A549 (cell line): ENCODE measurements around the gene NNMT. TPM values are rescaled to one million over a fixed set of nuclear protein-coding genes. Genes with fewer than 3 reads are reported as not detected.
A peak's percentile ranks its signal among the peaks of the same experiment; 100 is the strongest.

Source experiments
- ATAC-seq, 2 experiments: fragments of 200-7000 bp in 1 of 2; fragments of >200 bp in 1 of 2; cut with Nextera tagmentation in 1 of 2; cut with Tn5 transposase in 1 of 2; 3 replicates each; pipeline versions ENCODE4 v1.8.0 to v1.9.1; 2018 to 2020; ENCODE audit warnings: mild to moderate bottlenecking in 1 of 2, moderate library complexity in 1 of 2
- CTCF ChIA-PET: fragments of 300-600 bp; sonication (Branson Sonifier 250); formaldehyde crosslinking; extraction: SDS; loops from one replicate; lab custom pipeline; 2021; ENCODE audit warnings: antibody characterized with exemption, inconsistent platforms; lab: Yijun Ruan, JAX
- POLR2A ChIA-PET: fragments of 350-600 bp; formaldehyde crosslinking; extraction: SDS; loops from one replicate; lab custom pipeline; 2021; ENCODE audit warnings: antibody characterized with exemption, inconsistent platforms; lab: Yijun Ruan, JAX
- DNase-seq, 2 experiments: peaks; one replicate each; pipeline versions ENCODE4 v3.0.0 to v3.0.0-alpha.2; 2011 to 2016; ENCODE audit warnings: low read depth in 1 of 2, low spot score in 1 of 2
- FAIRE-seq: peaks from 2 replicates; lab custom pipeline; 2011; peaks lifted over from hg19 to GRCh38; lab: Jason Lieb, UNC
- H3K27ac ChIP-seq, 2 experiments: fragments of >200 bp; sonication (Bioruptor Twin); formaldehyde crosslinking; 3 replicates each; pipeline ENCODE4 v1.5.1; 2016 to 2017
- H3K4me1 ChIP-seq: fragments of >200 bp; sonication (Bioruptor Twin); formaldehyde crosslinking; 3 replicates; pipeline ENCODE4 v1.6.1; 2016
- H3K4me2 ChIP-seq: fragments of >200 bp; sonication (Bioruptor Twin); formaldehyde crosslinking; 3 replicates; pipeline ENCODE4 v1.6.1; 2016
- H3K4me3 ChIP-seq: fragments of >200 bp; sonication (Bioruptor Twin); formaldehyde crosslinking; 3 replicates; pipeline ENCODE4 v1.5.1; 2016
- H3K9me3 ChIP-seq: fragments of >200 bp; sonication (Bioruptor Twin); formaldehyde crosslinking; 3 replicates; pipeline ENCODE4 v1.6.1; 2016
- CBX8 ChIP-seq: fragments of 200-600 bp; sonication (generic); IDR thresholded peaks from 2 replicates; pipeline ENCODE4 v1.6.1; 2016
- E2F6 ChIP-seq: IDR thresholded peaks from 2 replicates; pipeline ENCODE4 v1.6.1; 2012; ENCODE audit warnings: low read depth, borderline replicate concordance
- ELK1 ChIP-seq: fragments of 150-350 bp; IDR thresholded peaks from 2 replicates; pipeline ENCODE4 v1.6.1; 2014; ENCODE audit warnings: low read depth, mild to moderate bottlenecking, low read length
- EP300 ChIP-seq, 2 experiments: fragments of >200 bp; sonication (Bioruptor Twin); formaldehyde crosslinking; IDR thresholded peaks; 2 replicates in 1 of 2; 3 replicates in 1 of 2; pipeline ENCODE4 v1.6.1; 2016 to 2017
- ESRRA ChIP-seq: fragments of 150-350 bp; IDR thresholded peaks from 2 replicates; pipeline ENCODE4 v1.6.1; 2014; ENCODE audit warnings: mild to moderate bottlenecking, low read length, borderline replicate concordance
- GATA3 ChIP-seq: IDR thresholded peaks from 2 replicates; pipeline ENCODE4 v1.6.1; 2012; ENCODE audit warnings: borderline replicate concordance
- HES2 ChIP-seq: fragments of >200 bp; sonication (Bioruptor Twin); formaldehyde crosslinking; IDR thresholded peaks from 2 replicates; pipeline ENCODE4 v1.6.1; 2016
- JUNB ChIP-seq: fragments of >200 bp; sonication (Bioruptor Twin); formaldehyde crosslinking; IDR thresholded peaks from 2 replicates; pipeline ENCODE4 v1.6.1; 2016
- MAX ChIP-seq: IDR thresholded peaks from 2 replicates; pipeline ENCODE4 v1.6.1; 2012
- POLR2AphosphoS2 ChIP-seq: conservative IDR thresholded peaks from 2 replicates; pipeline ENCODE4 v1.6.1; 2012; ENCODE audit warnings: low read length, improper control_type of control experiment, inconsistent platforms
- REST ChIP-seq: fragments of 200-600 bp; sonication (generic); IDR thresholded peaks from 2 replicates; pipeline ENCODE4 v1.6.1; 2016; ENCODE audit warnings: antibody characterized with exemption, mild to moderate bottlenecking, moderate library complexity
- SREBF2 ChIP-seq: fragments of 450-650 bp; IDR thresholded peaks from 2 replicates; pipeline ENCODE4 v1.6.1; 2014; ENCODE audit warnings: mild to moderate bottlenecking, moderate library complexity
- WGBS: methylation state at CpG from one replicate; pipeline ENCODE4 v1.1.6; 2017; ENCODE audit errors: missing lambda C conversion rate; 5-methylcytosine and 5-hydroxymethylcytosine counted together
- polyA plus RNA-seq, 4 experiments: library from polyadenylated mRNA; depleted of rRNA in 3 of 4; stranded (reverse); fragments of >200 nt; fragmentation: RNase III in 1 of 4; extraction: RNeasy Plus Mini Kit Qiagen cat#74134 plus additional on column Dnase treatment in 1 of 4; gene quantifications; 2 replicates in 3 of 4; 3 replicates in 1 of 4; pipeline ENCODE4 v1.2.3, GENCODE V29; 2011 to 2017

The NNMT gene
- polyA plus RNA-seq, 2 of the 4 experiments (the other 2 are of a cell fraction) = 285 to 421 TPM

- TF ChIP-seq EP300 (IDR thresholded peaks at IDR 0.05) (no peak), REST (no peak)
- Histone ChIP-seq H3K27ac (peak overlapping the region; percentile 50 to 78; a peak in 4 of 6 replicates), H3K4me2 (peak overlapping the region; percentile 67), H3K4me3 (no peak overlapping the region), H3K9me3 (peaks cover 11% of the 10 kb centered on the region), H3K4me1 (peaks cover 48% of the 10 kb centered on the region)
- POLR2A ChIA-PET = interaction anchor here (0.8 to 1.6 kb wide), 3 partner anchors 9 to 24 kb away, joined by 3 to 7 read pairs (median 3); partner anchors contain the start of gene NNMT
- DNase-seq (no peak), FAIRE-seq (no peak), ATAC-seq (peak in 1 of 2 experiments; percentile 12; a peak in 1 of 6 replicates)
- CTCF ChIA-PET = interaction anchor here (1.1 to 2.2 kb wide), 2 partner anchors 8 to 24 kb away, joined by 3 to 11 read pairs; no protein-coding TSS in a partner anchor
- WGBS = 40% methylated on average over 1 of the region's 1 CpG
Measured at GRCh38 chr11:114304969-114305368, 8.8 kb downstream of the NNMT start.

- Histone ChIP-seq H3K4me1 (peaks cover 60% of the 10 kb centered on the region), H3K4me2 (peak overlapping the region; percentile 39), H3K9me3 (no peaks in the 10 kb centered on the region), H3K27ac (peak overlapping the region; percentile 65 to 79; a peak in 5 of 6 replicates), H3K4me3 (peak overlapping the region; percentile 21; the same call in 1 of the 3 replicates)
- POLR2A ChIA-PET = interaction anchor here (1.0 to 2.2 kb wide), 3 partner anchors 9 to 16 kb away, joined by 3 to 10 read pairs (median 3); partner anchors contain the start of gene NNMT
- 50% methylated on average over 9 of the region's 9 CpGs for WGBS
- DNase-seq = no peak
- FAIRE-seq = no peak
- CTCF ChIA-PET = interaction anchor here (1.2 to 2.2 kb wide), 3 partner anchors 10 to 27 kb away, joined by 3 to 13 read pairs (median 3); no protein-coding TSS in a partner anchor
- ATAC-seq = peak in 1 of 2 experiments; percentile 33; a peak in 3 of 6 replicates
- no peak for TF ChIP-seq ELK1
- TF ChIP-seq E2F6 = 0 out of 2 replicates have a peak, but pooled peaks have one; percentile 15
- peak; percentile 62 for TF ChIP-seq MAX
- TF ChIP-seq JUNB = no peak
- no peak for TF ChIP-seq ESRRA
Measured at GRCh38 chr11:114307524-114308203, 11.5 kb downstream of the NNMT start.

- POLR2A ChIA-PET = interaction anchor here (1.1 to 2.2 kb wide), 2 partner anchors 13 to 17 kb away, joined by 3 to 10 read pairs; partner anchors contain the start of gene NNMT
- 72% methylated on average over 6 of the region's 6 CpGs for WGBS
- Histone ChIP-seq H3K27ac (peak overlapping the region; percentile 65 to 79; a peak in 5 of 6 replicates), H3K4me1 (peaks cover 63% of the 10 kb centered on the region), H3K9me3 (no peaks in the 10 kb centered on the region), H3K4me2 (peak overlapping the region; percentile 39), H3K4me3 (0 out of 3 replicates have a peak overlapping the region, but pooled peaks have one; percentile 21)
- ATAC-seq (peak; percentile 44 to 48; a peak in 3 of 6 replicates), DNase-seq (no peak), FAIRE-seq (no peak)
- CTCF ChIA-PET = interaction anchor here (1.6 to 2.2 kb wide), 2 partner anchors 17 to 28 kb away, joined by 3 to 13 read pairs; no protein-coding TSS in a partner anchor
- no peak for TF ChIP-seq POLR2AphosphoS2
- no peak for TF ChIP-seq GATA3
- no peak for TF ChIP-seq HES2
- TF ChIP-seq CBX8 = no peak
- TF ChIP-seq SREBF2 = no peak
Measured at GRCh38 chr11:114308689-114309089, 12.5 kb downstream of the NNMT start.
